ENCODE results near the gene TMEM62. TPM values are rescaled to one million over a fixed set of nuclear protein-coding genes. Genes with fewer than 3 reads are reported as not detected.

Gene TMEM62
- polyA plus RNA-seq, 1 donor (not counting 4 experiments of a cell fraction or from before 2014, with no cell fraction given), result 5.5 TPM

DNA sequence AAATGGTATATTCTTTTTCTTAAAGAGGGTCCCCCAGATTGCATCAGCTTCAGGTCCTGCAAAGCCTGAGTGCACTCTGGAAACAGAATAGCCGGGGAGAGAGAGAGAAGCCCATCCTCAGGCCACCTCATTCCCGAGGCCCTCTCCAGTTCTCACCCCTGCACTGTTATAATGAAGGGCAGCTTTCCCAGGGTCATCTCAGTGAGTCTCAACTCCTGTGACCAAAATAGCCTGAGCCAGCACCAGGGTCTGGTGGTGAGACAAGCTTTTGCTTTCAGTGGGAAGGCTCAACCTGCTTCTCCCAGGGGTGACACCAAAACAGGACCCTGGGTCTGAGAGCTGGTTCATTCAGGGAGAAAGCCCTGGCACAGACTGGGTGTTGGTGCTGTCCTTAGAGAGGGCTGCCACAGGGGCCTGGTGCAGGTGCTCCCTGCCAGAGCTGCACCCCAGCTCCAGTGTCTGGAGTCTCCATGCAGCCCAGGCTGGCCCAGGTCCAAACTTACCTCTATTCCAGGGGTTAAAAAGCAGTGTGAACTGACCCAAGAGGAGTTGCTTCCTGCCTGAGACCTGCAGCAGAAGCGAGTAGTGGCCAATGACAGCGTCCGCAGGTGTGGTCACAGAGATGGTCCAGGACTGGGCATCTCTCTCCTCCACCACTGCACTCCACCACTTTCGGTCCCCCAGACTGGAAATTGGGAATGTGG, 81.4 kb downstream of the TMEM62 start:
- H3K9me3 ChIP-seq (ENCODE audit: control insufficient read depth, low read depth, low read length), result no peaks in the 10 kb centered on the region
- peaks cover 8% of the 10 kb centered on the region for H3K4me1 ChIP-seq (ENCODE audit: control insufficient read depth, extremely low read depth, insufficient read depth, low read length)
- H3K27me3 ChIP-seq (ENCODE audit: control insufficient read depth, extremely low read depth, insufficient read depth, low read length), result peaks cover 3% of the 10 kb centered on the region
- H2AFZ ChIP-seq (ENCODE audit: control insufficient read depth, low read length), result no peak overlapping the region
- no peak overlapping the region for H3K9ac ChIP-seq (ENCODE audit: control insufficient read depth, extremely low read depth, insufficient read depth, low read length)
- H3K4me3 ChIP-seq (ENCODE audit: control insufficient read depth in 2 of 3, extremely low read depth in 1 of 3, insufficient read depth in 2 of 3, low read depth in 1 of 3, low read length in 3 of 3), result no peak overlapping the region
- H4K20me1 ChIP-seq (ENCODE audit: control insufficient read depth, extremely low read depth, insufficient read depth, low read length), result no peaks in the 10 kb centered on the region
- no peak for FAIRE-seq
- H3K79me2 ChIP-seq (ENCODE audit: control insufficient read depth, insufficient read depth, low read length), result no peaks in the 10 kb centered on the region
- no peak overlapping the region for H3K27ac ChIP-seq (ENCODE audit: control insufficient read depth, insufficient read depth, low read length)
- H3K9me1 ChIP-seq (ENCODE audit: control insufficient read depth, extremely low read depth, insufficient read depth, low read length), result no peaks in the 10 kb centered on the region
- dilution Hi-C loops (cut with MboI; ENCODE audit: extremely low pct_ligation_motif_present, low sequenced_read_pairs), result no loop called here
- TF ChIP-seq, protein P1, sequence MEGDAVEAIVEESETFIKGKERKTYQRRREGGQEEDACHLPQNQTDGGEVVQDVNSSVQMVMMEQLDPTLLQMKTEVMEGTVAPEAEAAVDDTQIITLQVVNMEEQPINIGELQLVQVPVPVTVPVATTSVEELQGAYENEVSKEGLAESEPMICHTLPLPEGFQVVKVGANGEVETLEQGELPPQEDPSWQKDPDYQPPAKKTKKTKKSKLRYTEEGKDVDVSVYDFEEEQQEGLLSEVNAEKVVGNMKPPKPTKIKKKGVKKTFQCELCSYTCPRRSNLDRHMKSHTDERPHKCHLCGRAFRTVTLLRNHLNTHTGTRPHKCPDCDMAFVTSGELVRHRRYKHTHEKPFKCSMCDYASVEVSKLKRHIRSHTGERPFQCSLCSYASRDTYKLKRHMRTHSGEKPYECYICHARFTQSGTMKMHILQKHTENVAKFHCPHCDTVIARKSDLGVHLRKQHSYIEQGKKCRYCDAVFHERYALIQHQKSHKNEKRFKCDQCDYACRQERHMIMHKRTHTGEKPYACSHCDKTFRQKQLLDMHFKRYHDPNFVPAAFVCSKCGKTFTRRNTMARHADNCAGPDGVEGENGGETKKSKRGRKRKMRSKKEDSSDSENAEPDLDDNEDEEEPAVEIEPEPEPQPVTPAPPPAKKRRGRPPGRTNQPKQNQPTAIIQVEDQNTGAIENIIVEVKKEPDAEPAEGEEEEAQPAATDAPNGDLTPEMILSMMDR (optimal IDR thresholded peaks at IDR 0.05 in 1 of 3, IDR thresholded peaks at IDR 0.05 in 1 of 3, conservative IDR thresholded peaks at IDR 0.05 in 1 of 3; ENCODE audit: extremely low read depth in 1 of 3, insufficient read depth in 2 of 3, low read length in 3 of 3), result no peak
- no peak for TF ChIP-seq EZH2 (IDR thresholded peaks at IDR 0.05; ENCODE audit: low read length)
- no peaks in the 10 kb centered on the region for H3K36me3 ChIP-seq (ENCODE audit: control insufficient read depth in 2 of 2, extremely low read depth in 1 of 2, insufficient read depth in 2 of 2, low read length in 2 of 2)
- no peak for DNase-seq (ENCODE audit: low read depth, low spot score)
- H3K4me2 ChIP-seq (ENCODE audit: control insufficient read depth, extremely low read depth, insufficient read depth, low read depth, low read length), result no peak overlapping the region

DNA sequence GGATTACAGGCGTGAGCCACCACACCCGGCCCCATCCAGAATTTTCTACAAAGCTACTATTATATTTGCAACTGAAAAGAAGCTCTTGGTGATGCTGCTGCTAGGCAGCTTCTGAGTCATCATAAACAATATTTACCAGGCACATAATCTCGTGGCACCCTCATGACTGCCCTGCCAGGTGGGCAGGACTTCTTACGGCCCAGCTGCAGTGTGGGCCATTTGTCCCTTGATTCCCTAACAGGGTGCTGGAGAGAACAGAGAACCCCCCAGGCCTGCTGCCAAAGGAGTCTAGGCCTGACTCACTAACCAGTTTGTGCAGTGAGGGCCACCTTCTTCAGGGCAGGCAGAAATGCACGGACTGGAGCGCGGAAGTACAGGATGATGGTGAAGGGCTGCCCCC, 82.6 kb downstream of the TMEM62 start:
- Histone ChIP-seq H3K9ac (ENCODE audit: control insufficient read depth, extremely low read depth, insufficient read depth, low read length) (no peak overlapping the region), H3K9me3 (ENCODE audit: control insufficient read depth, low read depth, low read length) (no peaks in the 10 kb centered on the region), H3K4me1 (ENCODE audit: control insufficient read depth, extremely low read depth, insufficient read depth, low read length) (peaks cover 8% of the 10 kb centered on the region), H4K20me1 (ENCODE audit: control insufficient read depth, extremely low read depth, insufficient read depth, low read length) (no peaks in the 10 kb centered on the region), H3K9me1 (ENCODE audit: control insufficient read depth, extremely low read depth, insufficient read depth, low read length) (no peaks in the 10 kb centered on the region), H3K27me3 (ENCODE audit: control insufficient read depth, extremely low read depth, insufficient read depth, low read length) (no peaks in the 10 kb centered on the region), H3K4me3 (ENCODE audit: control insufficient read depth in 2 of 3, extremely low read depth in 1 of 3, insufficient read depth in 2 of 3, low read depth in 1 of 3, low read length in 3 of 3) (no peak overlapping the region), H3K4me2 (ENCODE audit: control insufficient read depth, extremely low read depth, insufficient read depth, low read depth, low read length) (no peak overlapping the region), H3K27ac (ENCODE audit: control insufficient read depth, insufficient read depth, low read length) (peak overlapping the region; percentile 10), H3K36me3 (ENCODE audit: control insufficient read depth in 2 of 2, extremely low read depth in 1 of 2, insufficient read depth in 2 of 2, low read length in 2 of 2) (no peaks in the 10 kb centered on the region), H2AFZ (ENCODE audit: control insufficient read depth, low read length) (no peak overlapping the region), H3K79me2 (ENCODE audit: control insufficient read depth, insufficient read depth, low read length) (no peaks in the 10 kb centered on the region)
- peak; percentile 30 for DNase-seq (ENCODE audit: low read depth, low spot score)
- dilution Hi-C loops (cut with MboI; ENCODE audit: extremely low pct_ligation_motif_present, low sequenced_read_pairs), result no loop called here
- FAIRE-seq, result no peak
- TF ChIP-seq, protein P1 (optimal IDR thresholded peaks at IDR 0.05 in 1 of 3, IDR thresholded peaks at IDR 0.05 in 1 of 3, conservative IDR thresholded peaks at IDR 0.05 in 1 of 3; ENCODE audit: extremely low read depth in 1 of 3, insufficient read depth in 2 of 3, low read length in 3 of 3), result no peak
- TF ChIP-seq EZH2 (IDR thresholded peaks at IDR 0.05; ENCODE audit: low read length), result no peak
